DMS 273 (cell line): ENCODE results near the gene PSMC5.
A peak's percentile ranks its signal among the peaks of the same experiment; 100 is the strongest.
"Not testable (repeated sequence)": the region's sequence is repeated elsewhere in the genome, so short reads cannot be mapped to it uniquely, and the experiment has no call there.

Source experiments
- DNase-seq: peaks from one replicate; lab custom pipeline; 2025; ENCODE audit not compliant: unreplicated experiment; lab: John Stamatoyannopoulos, UW

PSMC5 gene

DNA sequence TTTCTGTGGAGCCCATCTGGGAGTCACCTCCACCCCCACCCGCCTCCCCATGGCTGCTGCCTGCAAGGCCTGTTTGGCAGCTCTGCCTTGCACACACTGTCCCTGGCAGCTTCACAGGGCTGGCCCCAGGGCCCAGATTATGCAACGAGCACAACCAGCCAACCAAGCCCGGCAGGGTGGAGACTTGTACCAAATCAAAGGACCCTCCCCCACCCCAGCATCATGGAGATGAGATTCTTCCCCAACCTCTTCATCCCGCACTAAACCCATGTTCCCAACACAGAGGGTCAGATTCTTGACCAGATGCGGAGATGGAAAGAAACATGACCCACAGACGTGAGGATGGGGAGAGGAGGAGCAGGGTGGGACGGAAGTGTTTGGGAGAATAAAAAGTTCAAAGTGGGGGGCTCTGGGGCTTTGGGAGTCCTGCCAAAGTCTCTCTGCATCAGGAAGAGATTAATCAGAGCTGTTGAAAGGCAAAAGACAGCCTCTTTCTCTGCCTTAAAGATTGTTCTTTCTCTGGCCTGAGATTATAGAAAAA, 11.5 kb downstream of the PSMC5 start:
- peak; percentile 46 for DNase-seq

GRCh38 chr17:63840591-63841349, 13.5 kb downstream of the PSMC5 start:
- no peak for DNase-seq

GRCh38 chr17:63841350-63842172, 14.3 kb downstream of the PSMC5 start:
- DNase-seq, result peak; percentile 68

- no peak for DNase-seq
Observed at GRCh38 chr17:63842173-63842539, 14.9 kb downstream of the PSMC5 start.

- peak; percentile 100 for DNase-seq
Observed at GRCh38 chr17:63842540-63843386, 15.5 kb downstream of the PSMC5 start, which contains the start of gene SMARCD2. Gene SMARCD2 (minus strand): TSS chr17:63842685. CDS start chr17:63842674, 11 bp downstream.

- DNase-seq, result peak; percentile 77
Observed at GRCh38 chr17:63843387-63843888, 16.2 kb downstream of the PSMC5 start.

DNA sequence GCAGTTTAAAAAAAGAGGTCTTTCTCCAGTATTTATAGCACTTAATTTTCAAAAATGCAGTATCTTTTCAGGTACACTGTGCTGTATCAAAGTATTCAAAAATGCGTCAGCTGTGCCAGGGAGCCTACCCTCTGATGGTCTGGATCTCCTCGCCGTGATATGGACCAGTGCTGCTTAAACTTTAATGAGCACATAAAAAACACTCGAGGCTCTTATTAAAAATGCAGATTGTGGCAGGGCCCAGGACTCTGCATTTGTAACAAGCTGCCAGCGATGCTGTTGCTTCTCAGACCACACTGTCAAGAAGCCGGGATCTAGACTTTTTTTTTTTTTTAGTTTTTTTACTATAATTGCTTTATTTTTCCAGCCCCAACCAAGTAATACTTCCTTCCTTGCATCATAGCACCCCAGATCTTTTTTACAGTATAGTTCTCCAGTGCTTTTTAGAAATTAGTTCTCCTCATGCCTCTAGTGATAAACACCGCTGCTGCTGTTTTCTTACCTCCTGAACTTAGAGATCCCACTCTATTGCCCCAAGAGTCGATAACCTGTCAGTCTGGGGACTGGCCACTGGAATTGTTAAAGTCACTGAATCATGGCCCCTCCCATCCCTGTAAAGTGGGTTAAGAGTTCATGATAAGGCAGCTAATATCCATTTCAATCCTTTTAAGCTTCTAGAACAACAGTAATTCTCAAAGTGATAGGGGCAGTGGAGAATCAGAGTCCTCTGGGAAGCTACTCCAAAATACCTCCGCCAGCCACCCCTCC, 16.9 kb downstream of the PSMC5 start:
- DNase-seq, result no peak

- DNase-seq, result no peak
Observed at GRCh38 chr17:63845509-63845908, 18.3 kb downstream of the PSMC5 start.

GRCh38 chr17:63847525-63848249, 20.5 kb downstream of the PSMC5 start:
- DNase-seq, result peak; percentile 27

DNA sequence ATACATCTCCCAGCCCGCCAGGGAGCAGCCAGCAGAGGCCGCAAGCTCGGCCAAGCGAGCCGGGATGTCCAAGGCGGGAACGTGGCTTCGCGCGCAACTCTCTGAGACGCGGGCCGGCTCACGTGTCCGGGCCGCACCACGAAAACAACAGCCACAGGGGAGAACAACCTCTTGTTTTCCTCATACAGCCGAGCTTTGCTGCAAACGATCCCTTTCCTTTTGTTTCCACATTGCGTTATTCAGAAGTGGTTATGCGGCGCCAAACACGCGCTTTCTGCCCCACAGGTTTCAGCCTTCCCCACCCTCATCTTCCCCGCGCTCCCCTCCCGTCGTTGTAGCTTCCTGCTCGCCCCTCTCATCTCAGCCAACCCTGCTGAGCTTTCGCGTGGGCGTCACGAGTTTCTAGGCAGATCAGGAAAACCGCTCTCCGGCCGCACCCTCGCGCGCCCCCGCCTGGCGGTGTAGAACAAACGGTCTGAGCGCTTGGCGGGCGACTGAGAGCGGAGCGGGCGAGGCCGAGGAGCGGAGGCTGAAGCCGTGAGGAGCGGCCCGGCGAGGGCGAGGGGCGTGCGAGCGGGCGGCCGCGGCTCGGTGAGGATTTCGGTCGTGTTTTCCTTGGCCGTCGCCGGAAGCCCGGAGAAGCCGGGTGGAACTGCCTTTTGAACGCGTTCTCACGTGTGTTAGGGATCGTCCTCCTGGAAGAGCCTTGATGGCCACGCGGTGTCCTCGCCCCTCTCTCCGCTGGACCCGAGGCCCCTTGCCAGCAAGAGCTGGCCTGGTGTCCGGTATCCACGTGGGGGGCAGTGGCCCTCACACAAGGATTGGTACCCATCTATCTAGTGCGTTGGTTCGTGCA, 21.8 kb downstream of the PSMC5 start:
- DNase-seq, result peak; percentile 30

DNA sequence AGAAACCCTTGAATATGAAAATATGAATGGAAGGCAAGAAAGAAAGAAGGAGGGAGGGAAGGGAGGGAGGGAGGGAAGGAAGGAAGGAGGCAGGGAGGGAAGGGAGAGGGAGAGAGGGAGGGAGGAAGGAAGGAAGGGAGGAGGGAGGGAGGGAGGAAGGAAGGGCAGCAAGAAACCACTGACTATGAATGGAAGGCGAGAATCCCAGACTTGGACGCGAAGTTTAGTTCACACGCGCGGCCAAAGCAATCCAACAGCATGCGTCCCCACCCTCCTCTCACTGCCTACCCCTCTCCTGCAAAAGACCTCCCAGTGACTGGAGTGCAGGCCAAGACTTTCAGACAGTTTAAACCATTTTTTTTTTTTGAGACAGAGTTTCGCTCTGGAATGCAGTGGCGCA, 23.2 kb downstream of the PSMC5 start:
- DNase-seq, result no peak

DNA sequence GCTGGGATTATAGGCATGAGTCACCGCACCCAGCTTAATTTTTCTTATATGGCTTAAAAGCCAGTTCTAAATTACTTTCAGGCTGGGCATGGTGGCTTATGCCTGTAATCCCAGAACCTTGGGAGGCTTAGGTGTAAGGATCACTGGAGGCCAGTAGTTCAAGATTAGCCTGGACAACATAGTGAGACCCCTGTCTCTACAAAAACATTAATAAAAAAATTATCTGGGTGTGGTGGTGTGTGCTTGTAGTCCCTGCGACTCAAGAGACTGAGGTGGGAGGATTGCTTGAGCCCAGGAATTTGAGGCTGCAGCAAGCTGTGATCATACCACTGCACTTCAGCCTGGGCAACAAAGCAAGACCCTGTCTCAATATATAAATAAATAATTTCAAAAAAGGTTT, 26.0 kb downstream of the PSMC5 start:
- no peak for DNase-seq

- no peak for DNase-seq
Observed at GRCh38 chr17:63854709-63855108, 27.5 kb downstream of the PSMC5 start.

GRCh38 chr17:63855185-63855584, 28.0 kb downstream of the PSMC5 start:
- DNase-seq, result no peak

DNA sequence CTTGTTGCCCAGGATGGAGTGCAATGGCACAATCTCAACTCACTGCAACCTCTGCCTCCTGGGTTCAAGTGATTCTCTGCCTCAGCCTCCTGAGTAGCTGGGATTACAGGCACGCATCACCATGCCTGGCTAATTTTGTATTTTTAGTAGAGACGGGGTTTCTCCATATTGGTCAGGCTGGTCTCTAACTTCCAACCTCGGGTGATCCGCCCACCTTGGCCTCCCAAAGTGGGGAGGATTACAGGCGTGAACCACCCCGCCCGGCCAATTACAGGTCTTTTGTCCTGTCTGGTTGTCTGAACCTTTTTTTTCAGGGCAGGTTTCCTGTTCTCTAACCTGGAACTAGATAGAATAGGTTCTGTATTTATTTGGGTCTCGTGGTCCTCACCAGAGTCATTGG, 29.2 kb downstream of the PSMC5 start:
- DNase-seq, result not testable (repeated sequence)

DNA sequence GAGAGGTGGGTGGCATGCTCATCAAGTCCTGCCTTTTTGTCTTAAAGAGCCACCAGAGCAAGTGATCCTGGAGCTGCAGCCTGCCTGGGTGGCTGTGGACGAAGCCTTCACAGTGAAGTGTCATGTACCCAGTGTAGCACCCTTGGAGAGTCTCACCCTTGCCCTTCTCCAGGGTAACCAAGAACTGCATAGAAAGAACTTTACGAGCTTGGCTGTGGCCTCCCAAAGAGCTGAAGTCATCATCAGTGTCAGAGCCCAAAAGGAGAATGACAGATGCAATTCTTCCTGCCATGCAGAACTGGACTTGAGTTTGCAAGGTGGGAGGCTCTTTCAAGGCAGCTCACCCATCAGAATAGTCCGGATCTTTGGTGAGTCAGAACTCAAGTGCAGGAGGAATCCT, 32.0 kb downstream of the PSMC5 start:
- DNase-seq, result no peak

- peak; percentile 50 for DNase-seq
Observed at GRCh38 chr17:63866625-63867024, 39.4 kb downstream of the PSMC5 start.

- not testable (repeated sequence) for DNase-seq
Observed at GRCh38 chr17:63869491-63870291, 42.5 kb downstream of the PSMC5 start.
